A673 (cell line): Measurements from ENCODE around the gene MAP4K4.

ENCODE experiments used
- CTCF ChIP-seq: fragments of 300-800, 200-600 bp; sonication (generic); conservative IDR thresholded peaks from 2 replicates; pipeline ENCODE4 v1.5.1; 2017; ENCODE audit warnings: low read depth, mild to moderate bottlenecking, antibody characterized with exemption, low read length, moderate library complexity, mixed read lengths
- EZH2 ChIP-seq: fragments of 200-600 bp; sonication (generic); IDR thresholded peaks from 2 replicates; pipeline ENCODE4 v1.6.1; 2017; ENCODE audit warnings: borderline replicate concordance, low read depth, mild to moderate bottlenecking, mixed read lengths, antibody characterized with exemption, low read length; ENCODE audit not compliant: poor library complexity, severe bottlenecking

- TF ChIP-seq CTCF: no peak
- TF ChIP-seq EZH2: no peak
These were observed 43.1 kb downstream of the MAP4K4 start for GRCh38 chr2:101740555-101740964.
